ENCODE results near the gene CA5A.

DNA sequence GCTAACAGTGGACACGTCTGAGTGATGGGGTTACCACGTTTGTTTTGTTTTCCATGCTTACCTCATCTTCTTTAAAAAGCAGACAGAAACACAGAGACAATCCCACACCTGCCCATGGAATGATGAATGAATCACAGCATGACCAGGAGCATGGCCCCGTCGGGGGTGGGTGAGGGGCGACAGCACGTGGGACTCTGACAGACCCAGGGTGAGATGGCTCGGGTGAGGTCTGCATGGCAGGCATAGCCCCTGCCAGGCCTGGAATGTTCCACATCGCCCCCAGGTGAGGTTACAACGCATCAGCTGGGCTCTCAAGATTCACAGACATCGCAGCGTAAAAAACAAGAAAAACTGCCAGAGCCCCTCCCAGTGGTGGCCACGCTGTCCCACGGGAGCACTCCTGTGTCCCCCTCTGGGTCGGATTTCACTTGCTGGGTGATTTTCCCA lies 85.2 kb downstream of the CA5A start:
- TF ChIP-seq, protein P1, sequence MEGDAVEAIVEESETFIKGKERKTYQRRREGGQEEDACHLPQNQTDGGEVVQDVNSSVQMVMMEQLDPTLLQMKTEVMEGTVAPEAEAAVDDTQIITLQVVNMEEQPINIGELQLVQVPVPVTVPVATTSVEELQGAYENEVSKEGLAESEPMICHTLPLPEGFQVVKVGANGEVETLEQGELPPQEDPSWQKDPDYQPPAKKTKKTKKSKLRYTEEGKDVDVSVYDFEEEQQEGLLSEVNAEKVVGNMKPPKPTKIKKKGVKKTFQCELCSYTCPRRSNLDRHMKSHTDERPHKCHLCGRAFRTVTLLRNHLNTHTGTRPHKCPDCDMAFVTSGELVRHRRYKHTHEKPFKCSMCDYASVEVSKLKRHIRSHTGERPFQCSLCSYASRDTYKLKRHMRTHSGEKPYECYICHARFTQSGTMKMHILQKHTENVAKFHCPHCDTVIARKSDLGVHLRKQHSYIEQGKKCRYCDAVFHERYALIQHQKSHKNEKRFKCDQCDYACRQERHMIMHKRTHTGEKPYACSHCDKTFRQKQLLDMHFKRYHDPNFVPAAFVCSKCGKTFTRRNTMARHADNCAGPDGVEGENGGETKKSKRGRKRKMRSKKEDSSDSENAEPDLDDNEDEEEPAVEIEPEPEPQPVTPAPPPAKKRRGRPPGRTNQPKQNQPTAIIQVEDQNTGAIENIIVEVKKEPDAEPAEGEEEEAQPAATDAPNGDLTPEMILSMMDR (IDR thresholded peaks at IDR 0.05 in 2 of 3, conservative IDR thresholded peaks at IDR 0.05 in 1 of 3; ENCODE audit: insufficient read depth in 2 of 3, low read depth in 1 of 3, low read length in 3 of 3), result no peak
- no peak for TF ChIP-seq EP300 (IDR thresholded peaks at IDR 0.05; ENCODE audit: low read length)
- no peak for TF ChIP-seq PML (IDR thresholded peaks at IDR 0.05; ENCODE audit: low read length)
- TF ChIP-seq SRF (CRISPR knock-in tag; IDR thresholded peaks at IDR 0.05), result no peak
- no peak for TF ChIP-seq PTRF (tag; IDR thresholded peaks at IDR 0.05)
- no peak for TF ChIP-seq ZNF274 (IDR thresholded peaks at IDR 0.05; ENCODE audit: borderline replicate concordance, low read depth, low read length)
- TF ChIP-seq CBX3 (IDR thresholded peaks at IDR 0.05; ENCODE audit: borderline replicate concordance in 1 of 2, low read length in 2 of 2), result no peak
- no peak for TF ChIP-seq ZNF3 (CRISPR knock-in tag; IDR thresholded peaks at IDR 0.05)
- TF ChIP-seq, protein P2, sequence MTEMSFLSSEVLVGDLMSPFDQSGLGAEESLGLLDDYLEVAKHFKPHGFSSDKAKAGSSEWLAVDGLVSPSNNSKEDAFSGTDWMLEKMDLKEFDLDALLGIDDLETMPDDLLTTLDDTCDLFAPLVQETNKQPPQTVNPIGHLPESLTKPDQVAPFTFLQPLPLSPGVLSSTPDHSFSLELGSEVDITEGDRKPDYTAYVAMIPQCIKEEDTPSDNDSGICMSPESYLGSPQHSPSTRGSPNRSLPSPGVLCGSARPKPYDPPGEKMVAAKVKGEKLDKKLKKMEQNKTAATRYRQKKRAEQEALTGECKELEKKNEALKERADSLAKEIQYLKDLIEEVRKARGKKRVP (CRISPR knock-in tag; IDR thresholded peaks at IDR 0.05), result no peak
- no peak for TF ChIP-seq SMC3 (conservative IDR thresholded peaks at IDR 0.05; ENCODE audit: insufficient read depth, low read depth, low read length)
- TF ChIP-seq, protein P3, sequence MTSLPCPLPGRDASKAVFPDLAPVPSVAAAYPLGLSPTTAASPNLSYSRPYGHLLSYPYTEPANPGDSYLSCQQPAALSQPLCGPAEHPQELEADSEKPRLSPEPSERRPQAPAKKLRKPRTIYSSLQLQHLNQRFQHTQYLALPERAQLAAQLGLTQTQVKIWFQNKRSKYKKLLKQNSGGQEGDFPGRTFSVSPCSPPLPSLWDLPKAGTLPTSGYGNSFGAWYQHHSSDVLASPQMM (CRISPR knock-in tag; IDR thresholded peaks at IDR 0.05), result no peak

Measured in K562 (cell line).